Measurements from ENCODE around the gene GTPBP1. TPM values are rescaled to one million over a fixed set of nuclear protein-coding genes. Genes with fewer than 3 reads are reported as not detected.

Gene GTPBP1
- total RNA-seq, 8 experiments from 2014 or later: 28.8 to 88.7 (median 35.1) TPM

GRCh38 chr22:38732251-38732815, 26.6 kb downstream of the GTPBP1 start:
- in situ Hi-C loops (cut with MboI; ENCODE audit: low pct_unique_long_range_greater_than_20kb in 2 of 9, low sequenced_read_pairs in 9 of 9, unreplicated experiment in 9 of 9): no loop called here
- no peak overlapping the region for H3K4me3 ChIP-seq

GRCh38 chr22:38733329-38733723, 27.6 kb downstream of the GTPBP1 start:
- no peak overlapping the region for H3K27ac ChIP-seq
- WGBS, 10 experiments: 7 to 100% (median 71%) methylated on average over 1 to 3 of the region's 4 CpGs; no CpG with 5 or more reads in 5 of the 10 experiments

More at GRCh38 chr22:38732251-38732815, 26.6 kb downstream of the GTPBP1 start:
- peaks cover 0 to 7% of the 10 kb centered on the region in 2 donors for H3K4me1 ChIP-seq (replicated peaks in 1 of 2)
- 90 to 100% (median 93%) methylated on average over 1 to 3 of the region's 13 CpGs; no CpG with 5 or more reads in 5 of the 10 experiments for WGBS, 10 experiments
- ATAC-seq (replicated peaks in 6 of 8): peak in 5 of 8 experiments; percentile 13 to 73 (median 35)
- no peak overlapping the region for H3K27ac ChIP-seq

GRCh38 chr22:38733724-38734381, 28.1 kb downstream of the GTPBP1 start:
- in situ Hi-C loops (cut with MboI; ENCODE audit: low pct_unique_long_range_greater_than_20kb in 2 of 9, low sequenced_read_pairs in 9 of 9, unreplicated experiment in 9 of 9): no loop called here
- peak in 3 of 8 experiments; percentile 1 to 6 (median 4) for ATAC-seq (replicated peaks in 6 of 8)
- H3K4me1 ChIP-seq (replicated peaks in 1 of 2): peaks cover 0 to 7% of the 10 kb centered on the region in 2 donors
- no peak overlapping the region for H3K4me3 ChIP-seq
- peak overlapping the region in 1 of 2 donors; percentile 38 for H3K27ac ChIP-seq
- 67 to 100% (median 100%) methylated on average over 1 to 4 of the region's 8 CpGs; no CpG with 5 or more reads in 4 of the 10 experiments for WGBS, 10 experiments

More at GRCh38 chr22:38733329-38733723, 27.6 kb downstream of the GTPBP1 start:
- in situ Hi-C loops (cut with MboI; ENCODE audit: low pct_unique_long_range_greater_than_20kb in 2 of 9, low sequenced_read_pairs in 9 of 9, unreplicated experiment in 9 of 9): no loop called here
- ATAC-seq (replicated peaks in 6 of 8): peak; percentile 14 to 57 (median 44)
- H3K4me1 ChIP-seq (replicated peaks in 1 of 2): peaks cover 0 to 7% of the 10 kb centered on the region in 2 donors
- no peak overlapping the region for H3K4me3 ChIP-seq

DNA sequence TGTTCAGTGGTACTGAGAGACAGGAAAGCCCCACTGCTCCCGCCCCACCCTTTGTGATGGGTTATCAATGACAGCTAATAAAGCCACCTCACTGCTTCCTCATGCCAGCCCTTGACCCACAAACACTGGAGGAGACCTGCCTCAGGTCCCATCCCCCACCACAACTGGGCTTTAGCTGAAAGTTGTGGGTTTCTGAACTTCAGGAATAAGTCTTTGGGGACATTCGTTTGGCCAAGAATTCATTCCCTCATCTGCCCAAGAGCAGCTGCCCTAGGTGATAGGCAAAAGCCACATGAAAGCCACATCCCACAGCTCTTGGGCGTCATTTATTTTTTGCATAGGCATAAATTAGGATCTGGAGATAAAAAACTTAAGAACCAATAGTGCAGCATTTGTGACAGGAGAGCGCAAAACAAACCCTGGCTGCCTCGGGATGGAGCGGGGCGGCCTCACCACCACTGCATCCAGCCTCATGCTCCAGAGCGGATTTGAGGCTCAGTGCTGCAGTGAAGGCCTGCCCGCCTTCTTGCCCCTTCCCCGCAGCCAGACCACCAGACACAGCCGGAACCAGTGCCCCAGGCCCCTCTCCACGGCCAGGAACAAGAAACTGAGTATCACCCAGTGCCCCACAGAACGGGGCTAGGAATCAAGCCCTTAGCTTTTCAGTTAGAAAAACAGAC, 28.8 kb downstream of the GTPBP1 start:
- in situ Hi-C loops (cut with MboI; ENCODE audit: low pct_unique_long_range_greater_than_20kb in 2 of 9, low sequenced_read_pairs in 9 of 9, unreplicated experiment in 9 of 9): no loop called here
- no peak overlapping the region for H3K27ac ChIP-seq
- peaks cover 0 to 7% of the 10 kb centered on the region in 2 donors for H3K4me1 ChIP-seq (replicated peaks in 1 of 2)
- no peak overlapping the region for H3K4me3 ChIP-seq
- no peak for ATAC-seq (replicated peaks in 6 of 8)
- WGBS, 10 experiments: 40 to 100% (median 87%) methylated on average over 1 to 4 of the region's 13 CpGs; no CpG with 5 or more reads in 4 of the 10 experiments

GRCh38 chr22:38735126-38735464, 29.4 kb downstream of the GTPBP1 start:
- Histone ChIP-seq H3K4me3 (no peak overlapping the region), H3K4me1 (replicated peaks in 1 of 2) (peaks cover 0 to 7% of the 10 kb centered on the region in 2 donors), H3K27ac (no peak overlapping the region)
- in situ Hi-C loops (cut with MboI; ENCODE audit: low pct_unique_long_range_greater_than_20kb in 2 of 9, low sequenced_read_pairs in 9 of 9, unreplicated experiment in 9 of 9): no loop called here
- no peak for ATAC-seq (replicated peaks in 6 of 8)
- no CpG with 5 or more reads among the region's 7 CpGs for WGBS, 10 experiments

- no peak for ATAC-seq (replicated peaks in 6 of 8)
- Histone ChIP-seq H3K4me3 (no peak overlapping the region), H3K27ac (no peak overlapping the region), H3K4me1 (replicated peaks in 1 of 2) (peaks cover 0 to 7% of the 10 kb centered on the region in 2 donors)
- in situ Hi-C loops (cut with MboI; ENCODE audit: low pct_unique_long_range_greater_than_20kb in 2 of 9, low sequenced_read_pairs in 9 of 9, unreplicated experiment in 9 of 9): no loop called here
- WGBS, 10 experiments: 80 to 100% (median 85%) methylated on average over 1 to 5 of the region's 15 CpGs; no CpG with 5 or more reads in 3 of the 10 experiments
Observed at GRCh38 chr22:38735465-38736256, 29.9 kb downstream of the GTPBP1 start.

DNA sequence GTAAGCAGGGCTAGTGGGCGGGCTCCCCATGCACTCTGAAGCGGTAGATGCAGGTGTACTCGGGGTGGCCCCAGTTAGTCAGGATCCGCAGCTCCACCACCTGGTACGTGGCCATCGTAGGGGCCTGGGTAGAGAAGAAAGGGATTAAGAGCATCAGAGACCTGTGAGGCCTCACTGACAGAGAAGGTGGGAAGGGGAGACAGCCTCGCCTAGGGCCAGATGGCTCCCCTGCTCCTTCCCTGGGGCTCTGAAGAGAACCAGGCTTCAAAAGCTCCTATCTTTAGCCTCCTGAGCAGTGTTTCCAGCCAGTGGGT, 30.5 kb downstream of the GTPBP1 start:
- no peak for ATAC-seq (replicated peaks in 6 of 8)
- 67 to 100% (median 86%) methylated on average over 1 to 4 of the region's 7 CpGs; no CpG with 5 or more reads in 5 of the 10 experiments for WGBS, 10 experiments
- H3K4me3 ChIP-seq: no peak overlapping the region
- peaks cover 0 to 7% of the 10 kb centered on the region in 2 donors for H3K4me1 ChIP-seq (replicated peaks in 1 of 2)
- H3K27ac ChIP-seq: no peak overlapping the region
- in situ Hi-C loops (cut with MboI; ENCODE audit: low pct_unique_long_range_greater_than_20kb in 2 of 9, low sequenced_read_pairs in 9 of 9, unreplicated experiment in 9 of 9): no loop called here

GRCh38 chr22:38737302-38738060, 31.7 kb downstream of the GTPBP1 start:
- no peak overlapping the region for H3K27ac ChIP-seq
- in situ Hi-C loops (cut with MboI; ENCODE audit: low pct_unique_long_range_greater_than_20kb in 2 of 9, low sequenced_read_pairs in 9 of 9, unreplicated experiment in 9 of 9): no loop called here
- no peak for ATAC-seq (replicated peaks in 6 of 8)
- no peak overlapping the region for H3K4me3 ChIP-seq
- WGBS, 10 experiments: 60 to 100% (median 88%) methylated on average over 1 to 9 of the region's 21 CpGs; no CpG with 5 or more reads in 2 of the 10 experiments
- H3K4me1 ChIP-seq (replicated peaks in 1 of 2): peaks cover 0 to 2% of the 10 kb centered on the region in 2 donors

GRCh38 chr22:38738475-38739070, 32.8 kb downstream of the GTPBP1 start:
- WGBS, 10 experiments: 80 to 100% (median 95%) methylated on average over 1 to 11 of the region's 18 CpGs; no CpG with 5 or more reads in 5 of the 10 experiments
- H3K27ac ChIP-seq: no peak overlapping the region
- no peak overlapping the region for H3K4me3 ChIP-seq
- ATAC-seq (replicated peaks in 6 of 8): no peak
- H3K4me1 ChIP-seq (replicated peaks in 1 of 2): peaks cover 0 to under 1% of the 10 kb centered on the region in 2 donors
- in situ Hi-C loops (cut with MboI; ENCODE audit: low pct_unique_long_range_greater_than_20kb in 2 of 9, low sequenced_read_pairs in 9 of 9, unreplicated experiment in 9 of 9): no loop called here

DNA sequence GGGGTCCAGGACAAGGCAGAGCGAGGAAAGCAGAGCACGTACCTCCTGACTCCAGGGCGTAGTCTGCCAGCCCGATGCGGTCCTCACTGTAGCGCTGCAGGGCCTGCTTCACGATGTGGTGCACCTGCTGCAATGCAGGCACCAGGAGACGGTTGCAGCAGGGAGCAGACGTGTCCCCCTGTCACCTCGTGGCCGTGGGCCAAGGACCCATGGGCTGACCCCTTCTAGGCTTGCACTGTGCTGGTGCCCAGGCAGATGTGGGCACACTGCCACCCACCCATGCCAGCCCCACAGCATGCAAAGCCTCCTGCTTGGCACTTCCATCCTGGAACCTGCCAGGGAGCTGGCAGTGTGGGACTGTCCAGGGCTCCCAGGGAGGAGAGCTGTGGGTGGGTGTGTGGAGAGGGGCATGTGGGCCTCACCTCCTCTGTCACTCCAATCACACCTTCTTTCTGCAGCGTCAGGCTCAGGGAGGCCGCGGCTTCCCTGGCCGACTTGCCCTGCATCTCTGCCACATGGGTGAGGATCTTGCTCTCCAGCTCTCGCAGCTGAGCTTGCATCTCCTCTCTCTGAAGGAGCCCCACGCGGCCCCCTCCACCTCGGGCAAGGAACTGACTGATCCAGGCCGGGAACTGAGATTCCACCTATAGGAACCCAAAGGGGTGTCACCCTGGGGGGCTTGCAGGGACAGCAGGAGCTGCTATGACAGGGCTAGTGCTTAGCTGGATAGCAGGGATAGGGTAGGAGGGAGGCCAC, 33.7 kb downstream of the GTPBP1 start:
- in situ Hi-C loops (cut with MboI; ENCODE audit: low pct_unique_long_range_greater_than_20kb in 2 of 9, low sequenced_read_pairs in 9 of 9, unreplicated experiment in 9 of 9): no loop called here
- WGBS, 10 experiments: 91 to 100% (median 100%) methylated on average over 1 to 8 of the region's 20 CpGs; no CpG with 5 or more reads in 4 of the 10 experiments
- Histone ChIP-seq H3K27ac (no peak overlapping the region), H3K4me1 (replicated peaks in 1 of 2) (no peaks in the 10 kb centered on the region), H3K4me3 (no peak overlapping the region)
- ATAC-seq (replicated peaks in 6 of 8): peak in 1 of 8 experiments; percentile 7

GRCh38 chr22:38740116-38740723, 34.5 kb downstream of the GTPBP1 start:
- WGBS, 10 experiments: 90 to 100% (median 96%) methylated on average over 1 to 9 of the region's 15 CpGs; no CpG with 5 or more reads in 6 of the 10 experiments
- H3K27ac ChIP-seq: no peak overlapping the region
- no peaks in the 10 kb centered on the region for H3K4me1 ChIP-seq (replicated peaks in 1 of 2)
- in situ Hi-C loops (cut with MboI; ENCODE audit: low pct_unique_long_range_greater_than_20kb in 2 of 9, low sequenced_read_pairs in 9 of 9, unreplicated experiment in 9 of 9): no loop called here
- no peak overlapping the region for H3K4me3 ChIP-seq
- no peak for ATAC-seq (replicated peaks in 6 of 8)

Data from motor neuron (in vitro differentiated cells).